HEK293 (cell line): ENCODE results near the gene SEPTIN12.

Experiments
- BCL11B ChIP-seq: fragments of 450-650 bp; formaldehyde crosslinking; IDR thresholded peaks from 2 replicates; pipeline ENCODE4 v1.5.1; 2016; ENCODE audit warnings: low read depth, missing biosample characterization, missing genetic modification characterization
- HOXC10 ChIP-seq: sonication (generic); formaldehyde crosslinking; IDR thresholded peaks from 2 replicates; pipeline ENCODE4 v1.8.1; 2023; ENCODE audit warnings: mild to moderate bottlenecking, missing genetic modification reagents
- INSM2 ChIP-seq: fragments of 450-650 bp; formaldehyde crosslinking; IDR thresholded peaks from 2 replicates; pipeline ENCODE4 v1.5.1; 2016; ENCODE audit warnings: missing biosample characterization, missing genetic modification characterization
- KLF8 ChIP-seq: fragments of 450-650 bp; formaldehyde crosslinking; IDR thresholded peaks from 2 replicates; pipeline ENCODE4 v1.5.1; 2016; ENCODE audit warnings: missing biosample characterization, missing genetic modification characterization
- OSR2 ChIP-seq: fragments of 450-650 bp; formaldehyde crosslinking; IDR thresholded peaks from 2 replicates; pipeline ENCODE4 v1.5.1; 2016; ENCODE audit warnings: missing biosample characterization, missing genetic modification characterization
- SETDB1 ChIP-seq: IDR thresholded peaks from one replicate; pipeline ENCODE4 v1.6.1; 2017; ENCODE audit warnings: mild to moderate bottlenecking, low read length, moderate library complexity, mixed read lengths; ENCODE audit not compliant: insufficient read length
- TSHZ1 ChIP-seq: fragments of 450-650 bp; formaldehyde crosslinking; IDR thresholded peaks from 2 replicates; pipeline ENCODE4 v1.5.1; 2016; ENCODE audit warnings: missing biosample characterization, missing genetic modification characterization, borderline replicate concordance
- YY2 ChIP-seq: fragments of 450-650 bp; formaldehyde crosslinking; IDR thresholded peaks from 2 replicates; pipeline ENCODE4 v1.5.1; 2016; ENCODE audit warnings: missing biosample characterization, missing genetic modification characterization
- ZBTB10 ChIP-seq: fragments of 450-650 bp; formaldehyde crosslinking; IDR thresholded peaks from 2 replicates; pipeline ENCODE4 v1.5.1; 2016; ENCODE audit warnings: missing biosample characterization, missing genetic modification characterization
- ZBTB17 ChIP-seq: fragments of 450-650 bp; formaldehyde crosslinking; IDR thresholded peaks from 2 replicates; pipeline ENCODE4 v1.5.1; 2016; ENCODE audit warnings: missing biosample characterization, missing genetic modification characterization
- ZBTB48 ChIP-seq: fragments of 450-650 bp; formaldehyde crosslinking; IDR thresholded peaks from 2 replicates; pipeline ENCODE4 v1.5.1; 2016; ENCODE audit warnings: missing biosample characterization, missing genetic modification characterization
- ZBTB8A ChIP-seq: fragments of 450-650 bp; formaldehyde crosslinking; IDR thresholded peaks from 2 replicates; pipeline ENCODE4 v1.5.1; 2016; ENCODE audit warnings: missing biosample characterization, missing genetic modification characterization
- ZEB2 ChIP-seq: fragments of 450-650 bp; formaldehyde crosslinking; IDR thresholded peaks from 2 replicates; pipeline ENCODE4 v1.5.1; 2016; ENCODE audit warnings: missing biosample characterization, missing genetic modification characterization
- ZFP41 ChIP-seq: fragments of 450-650 bp; formaldehyde crosslinking; IDR thresholded peaks from 2 replicates; pipeline ENCODE4 v1.5.1; 2016; ENCODE audit warnings: missing biosample characterization, missing genetic modification characterization, borderline replicate concordance
- ZFP69B ChIP-seq: fragments of 450-650 bp; formaldehyde crosslinking; IDR thresholded peaks from 2 replicates; pipeline ENCODE4 v1.5.1; 2016; ENCODE audit warnings: missing biosample characterization, missing genetic modification characterization
- ZNF140 ChIP-seq: fragments of 450-650 bp; formaldehyde crosslinking; IDR thresholded peaks from 2 replicates; pipeline ENCODE4 v1.5.1; 2016; ENCODE audit warnings: missing biosample characterization, missing genetic modification characterization
- ZNF169 ChIP-seq: fragments of 450-650 bp; formaldehyde crosslinking; IDR thresholded peaks from 2 replicates; pipeline ENCODE4 v1.5.1; 2016; ENCODE audit warnings: missing biosample characterization, missing genetic modification characterization
- ZNF211 ChIP-seq: fragments of 450-650 bp; formaldehyde crosslinking; IDR thresholded peaks from 2 replicates; pipeline ENCODE4 v1.5.1; 2016; ENCODE audit warnings: low read depth, missing biosample characterization, missing genetic modification characterization
- ZNF214 ChIP-seq: fragments of 450-650 bp; formaldehyde crosslinking; IDR thresholded peaks from 2 replicates; pipeline ENCODE4 v1.5.1; 2017; ENCODE audit warnings: missing biosample characterization, mild to moderate bottlenecking, missing genetic modification characterization, borderline replicate concordance
- ZNF324 ChIP-seq: fragments of 450-650 bp; formaldehyde crosslinking; IDR thresholded peaks from 2 replicates; pipeline ENCODE4 v1.5.1; 2016; ENCODE audit warnings: missing biosample characterization, missing genetic modification characterization
- ZNF335 ChIP-seq: fragments of 450-650 bp; formaldehyde crosslinking; conservative IDR thresholded peaks from 2 replicates; pipeline ENCODE4 v1.5.1; 2016; ENCODE audit warnings: missing biosample characterization, missing genetic modification characterization
- ZNF558 ChIP-seq: fragments of 450-650 bp; formaldehyde crosslinking; IDR thresholded peaks from 2 replicates; pipeline ENCODE4 v1.5.1; 2016; ENCODE audit warnings: missing biosample characterization, missing genetic modification characterization
- ZNF585B ChIP-seq: fragments of 450-650 bp; formaldehyde crosslinking; IDR thresholded peaks from 2 replicates; pipeline ENCODE4 v1.5.1; 2016; ENCODE audit warnings: missing biosample characterization, missing genetic modification characterization
- ZNF596 ChIP-seq: fragments of 450-650 bp; IDR thresholded peaks from 2 replicates; pipeline ENCODE4 v1.5.0; 2018; ENCODE audit warnings: missing biosample characterization, mild to moderate bottlenecking, missing genetic modification characterization, moderate library complexity
- ZNF610 ChIP-seq: fragments of 450-650 bp; formaldehyde crosslinking; IDR thresholded peaks from 2 replicates; pipeline ENCODE4 v1.5.1; 2016; ENCODE audit warnings: missing biosample characterization, missing genetic modification characterization, borderline replicate concordance
- ZNF624 ChIP-seq: fragments of 450-650 bp; formaldehyde crosslinking; IDR thresholded peaks from 2 replicates; pipeline ENCODE4 v1.5.1; 2017; ENCODE audit warnings: missing biosample characterization, missing genetic modification characterization
- ZNF701 ChIP-seq: fragments of 450-650 bp; formaldehyde crosslinking; IDR thresholded peaks from 2 replicates; pipeline ENCODE4 v1.5.1; 2016; ENCODE audit warnings: missing biosample characterization, missing genetic modification characterization
- ZNF704 ChIP-seq: fragments of 450-650 bp; formaldehyde crosslinking; IDR thresholded peaks from 2 replicates; pipeline ENCODE4 v1.5.1; 2016; ENCODE audit warnings: missing biosample characterization, missing genetic modification characterization
- ZNF747 ChIP-seq: fragments of 450-650 bp; formaldehyde crosslinking; IDR thresholded peaks from 2 replicates; pipeline ENCODE4 v1.5.1; 2016; ENCODE audit warnings: missing biosample characterization, missing genetic modification characterization
- ZNF777 ChIP-seq: fragments of 450-650 bp; formaldehyde crosslinking; IDR thresholded peaks from 2 replicates; pipeline ENCODE4 v1.5.1; 2017; ENCODE audit warnings: missing biosample characterization, missing genetic modification characterization, borderline replicate concordance
- ZNF791 ChIP-seq: fragments of 450-650 bp; formaldehyde crosslinking; IDR thresholded peaks from 2 replicates; pipeline ENCODE4 v1.5.1; 2016; ENCODE audit warnings: missing biosample characterization, missing genetic modification characterization

Gene SEPTIN12

GRCh38 chr16:4734063-4734729, 53.9 kb downstream of the SEPTIN12 start, which contains the start of the genes ANKS3 and DNAAF8 (continued):
- TF ChIP-seq ZNF140 (tag by site-specific recombination): no peak
- no peak for TF ChIP-seq TSHZ1 (tag by site-specific recombination)
- TF ChIP-seq ZNF558 (tag by site-specific recombination): no peak
- no peak for TF ChIP-seq ZNF791 (tag by site-specific recombination)
- TF ChIP-seq ZNF324 (tag by site-specific recombination): 0 out of 2 replicates have a peak, but pooled peaks have one; percentile 19
- TF ChIP-seq ZBTB8A: 0 out of 2 replicates have a peak, but pooled peaks have one; percentile 41
- TF ChIP-seq ZBTB48 (tag by site-specific recombination): peak; percentile 33; the same call in 1 of the 2 replicates
- TF ChIP-seq ZNF747 (tag by site-specific recombination): no peak
- TF ChIP-seq ZFP41 (tag by site-specific recombination): no peak
- TF ChIP-seq ZNF169: no peak
- TF ChIP-seq OSR2 (tag by site-specific recombination): peak; percentile 91
- no peak for TF ChIP-seq ZFP69B (tag by site-specific recombination)
- TF ChIP-seq SETDB1: no peak
- peak; percentile 92 for TF ChIP-seq ZEB2
- TF ChIP-seq HOXC10 (CRISPR knock-in tag): no peak
- TF ChIP-seq ZNF585B (tag by site-specific recombination): no peak
- peak; percentile 61; the same call in 1 of the 2 replicates for TF ChIP-seq ZNF596
- TF ChIP-seq ZNF211 (tag by site-specific recombination): no peak
- TF ChIP-seq ZBTB10 (tag by site-specific recombination): no peak
- TF ChIP-seq ZBTB17 (tag by site-specific recombination): no peak; the same call in 1 of the 2 replicates
- no peak for TF ChIP-seq ZNF624 (tag by site-specific recombination)
- TF ChIP-seq INSM2 (tag by site-specific recombination): 0 out of 2 replicates have a peak, but pooled peaks have one; percentile 18
- TF ChIP-seq ZNF214: no peak
- no peak for TF ChIP-seq BCL11B (tag by site-specific recombination)
- TF ChIP-seq KLF8 (tag by site-specific recombination): peak; percentile 89; the same call in 1 of the 2 replicates
- peak; percentile 88; the same call in 1 of the 2 replicates for TF ChIP-seq ZNF335 (tag by site-specific recombination)
- TF ChIP-seq ZNF610 (tag by site-specific recombination): no peak
- 0 out of 2 replicates have a peak, but pooled peaks have one; percentile 32 for TF ChIP-seq YY2
- no peak for TF ChIP-seq ZNF777 (tag by site-specific recombination)
- no peak for TF ChIP-seq ZNF701
- TF ChIP-seq ZNF704 (tag by site-specific recombination): peak; percentile 38; the same call in 1 of the 2 replicates
